Stimulated activated CD8-positive, alpha-beta memory T cell treated with anti-CD3 and anti-CD28 coated beads, Interleukin-12 subunit alpha, Interleukin-12 subunit beta, amount 100 ng/mL, for 4 hours (primary cell): Measurements from ENCODE around the gene ARGFX.
"Not testable (repeated sequence)": the region's sequence is repeated elsewhere in the genome, so short reads cannot be mapped to it uniquely, and the experiment has no call there.

Experiments
- DNase-seq: peaks from one replicate; pipeline ENCODE4 v3.0.0-alpha.2; 2020; ENCODE audit warnings: low read depth

ARGFX gene

DNA sequence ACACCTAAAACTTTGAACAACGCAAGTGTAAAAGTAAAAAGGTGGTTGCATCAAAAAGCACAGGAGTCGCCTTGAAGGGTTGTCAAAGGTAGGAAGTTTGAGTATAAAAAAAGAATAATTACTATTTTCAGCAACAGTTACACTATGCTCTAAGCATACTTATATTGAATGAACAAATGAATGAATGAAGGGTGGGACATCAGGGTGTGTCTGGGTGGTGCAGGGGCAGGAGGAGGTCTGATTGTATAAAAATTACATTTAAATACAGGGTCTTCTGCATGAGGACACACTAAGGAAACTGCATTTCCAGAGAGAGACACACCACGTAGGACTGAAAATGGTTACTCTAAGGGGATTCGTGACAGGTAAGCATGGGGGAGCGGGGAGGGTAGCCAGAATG lies at the start of gene ARGFX:
Gene ARGFX (plus strand): TSS at position 301 of the 400 bp plus-strand sequence. CDS start 2,765 bp downstream, outside the sequence.
- DNase-seq, result no peak

DNA sequence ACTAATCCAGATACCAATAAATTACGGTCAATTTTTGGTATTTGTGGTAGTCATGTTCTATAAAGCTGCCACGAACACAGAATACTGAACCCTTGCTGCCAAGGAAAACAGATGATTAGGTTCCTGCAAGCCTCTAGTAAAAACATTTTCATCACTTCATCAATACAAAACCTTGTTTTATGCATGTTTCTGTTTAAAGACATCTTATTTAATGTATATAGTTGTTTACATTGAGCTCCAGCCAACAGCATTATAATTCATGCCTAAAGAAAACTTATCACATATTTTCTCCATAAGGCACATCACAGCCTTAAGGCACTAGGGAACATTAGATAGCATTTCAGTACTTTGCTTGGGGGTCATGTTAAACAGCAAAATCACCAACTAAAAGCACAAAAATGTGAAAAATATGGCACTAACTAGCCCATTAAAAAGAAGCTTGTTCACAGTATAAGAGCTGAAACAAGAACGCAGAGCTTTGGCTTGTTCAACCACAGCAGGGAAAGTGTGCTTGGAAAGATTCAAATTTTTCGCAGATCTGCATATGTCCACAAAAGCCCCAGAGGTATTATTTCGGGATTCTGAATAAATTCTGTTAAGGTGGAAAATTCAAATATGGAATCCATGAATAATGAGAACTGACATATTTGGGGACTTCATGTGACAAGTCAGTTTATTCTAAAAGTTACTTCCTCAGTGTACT lies 49.6 kb upstream of the ARGFX start:
- no peak for DNase-seq

DNA sequence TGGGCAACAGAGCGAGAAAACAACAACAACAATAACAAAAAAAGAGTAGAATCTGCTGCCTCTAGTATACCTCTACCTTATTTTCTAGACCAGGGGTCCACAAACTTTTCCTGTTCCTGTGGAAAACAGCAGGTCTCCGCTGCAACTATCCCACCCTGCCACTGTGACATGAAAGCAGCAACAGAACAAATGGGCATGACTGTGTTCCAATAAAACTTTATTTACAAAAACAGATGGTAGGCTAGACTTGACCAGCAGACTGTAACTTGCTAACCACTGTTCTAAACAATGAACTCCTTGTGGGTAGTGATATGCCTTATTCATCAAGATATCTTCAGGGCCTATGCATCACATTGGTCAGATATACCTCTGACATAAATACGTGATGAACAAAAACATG lies 47.2 kb upstream of the ARGFX start:
- no peak for DNase-seq

DNA sequence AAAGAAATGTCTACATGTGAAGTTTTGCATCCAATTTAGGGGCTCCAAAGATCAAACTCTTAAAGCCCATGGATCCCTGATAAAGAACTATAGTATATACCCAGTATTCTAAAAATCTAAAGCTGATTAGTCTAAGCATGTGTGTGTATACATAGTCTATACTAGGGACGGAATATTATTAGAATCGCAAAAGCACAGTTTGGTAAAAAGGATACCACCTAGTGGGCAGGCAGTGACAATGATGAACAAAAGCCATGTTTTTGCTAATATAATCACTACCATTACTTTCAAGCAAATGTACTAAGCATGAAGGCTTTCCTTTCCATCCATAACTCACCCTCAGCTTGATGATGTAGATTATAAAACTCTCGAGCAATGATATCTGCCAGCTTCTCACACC lies 38.4 kb upstream of the ARGFX start:
- no peak for DNase-seq

DNA sequence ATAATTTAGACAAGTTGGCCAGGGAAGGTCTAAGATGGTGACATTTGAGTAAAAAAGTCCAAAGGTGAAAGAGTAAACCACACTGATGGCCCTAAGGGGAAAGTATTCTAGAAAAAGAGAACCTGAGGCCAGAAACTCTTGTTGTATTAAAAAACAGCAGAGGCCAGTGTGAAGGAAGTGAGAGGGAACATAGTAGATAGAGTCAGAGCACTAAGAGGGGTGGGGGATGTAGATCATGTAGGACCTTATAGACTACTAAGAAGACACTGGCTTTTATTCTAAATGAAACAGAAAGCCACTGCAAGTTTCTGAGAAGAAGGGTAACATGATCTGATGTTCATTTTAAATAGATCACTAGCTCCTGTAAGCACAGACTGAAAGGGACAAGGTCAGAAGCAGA lies 36.5 kb upstream of the ARGFX start:
- DNase-seq, result no peak

DNA sequence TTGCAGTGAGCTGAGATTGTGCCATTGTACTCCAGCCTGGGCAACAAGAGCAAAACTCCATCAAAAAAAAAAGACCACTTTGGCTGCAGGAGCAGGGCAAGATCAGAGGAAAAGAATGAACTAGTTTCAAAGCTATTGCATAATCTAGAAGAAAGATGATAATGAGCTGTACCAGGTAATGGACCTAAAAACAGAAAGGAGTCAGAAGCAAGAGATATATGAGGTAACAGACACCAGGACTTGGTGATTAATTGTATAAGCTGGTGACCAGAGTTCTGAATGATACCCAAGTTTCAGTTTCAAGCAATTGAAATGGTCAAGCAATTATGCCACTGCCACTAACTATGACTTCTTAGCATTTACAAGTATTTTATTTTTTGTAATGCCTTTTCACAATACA lies 24.8 kb upstream of the ARGFX start:
- no peak for DNase-seq

DNA sequence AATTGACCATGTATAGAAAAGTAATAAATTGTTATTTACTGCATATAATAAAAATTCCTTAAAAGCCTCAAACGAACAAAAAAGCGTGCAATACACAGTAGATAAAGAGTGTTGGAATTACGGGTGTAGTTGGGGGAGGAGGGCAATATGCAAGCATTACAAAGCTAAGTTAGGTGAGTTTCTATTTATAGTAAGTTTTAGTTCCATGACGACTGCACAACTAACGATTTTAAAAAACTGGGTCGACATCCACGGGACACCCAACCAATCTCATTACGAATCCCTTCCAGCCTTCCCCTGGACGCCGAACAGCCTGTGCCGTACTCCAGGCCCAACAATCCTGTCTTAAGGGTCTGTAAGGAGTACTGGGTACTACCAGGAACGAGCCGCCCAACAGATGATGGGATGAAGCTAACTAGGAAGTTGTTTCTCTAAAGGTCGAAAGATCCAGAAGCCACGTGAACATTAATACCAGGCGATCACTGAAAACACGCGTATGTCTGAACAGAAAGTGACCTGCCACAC lies 22.6 kb upstream of the ARGFX start:
- no peak for DNase-seq

DNA sequence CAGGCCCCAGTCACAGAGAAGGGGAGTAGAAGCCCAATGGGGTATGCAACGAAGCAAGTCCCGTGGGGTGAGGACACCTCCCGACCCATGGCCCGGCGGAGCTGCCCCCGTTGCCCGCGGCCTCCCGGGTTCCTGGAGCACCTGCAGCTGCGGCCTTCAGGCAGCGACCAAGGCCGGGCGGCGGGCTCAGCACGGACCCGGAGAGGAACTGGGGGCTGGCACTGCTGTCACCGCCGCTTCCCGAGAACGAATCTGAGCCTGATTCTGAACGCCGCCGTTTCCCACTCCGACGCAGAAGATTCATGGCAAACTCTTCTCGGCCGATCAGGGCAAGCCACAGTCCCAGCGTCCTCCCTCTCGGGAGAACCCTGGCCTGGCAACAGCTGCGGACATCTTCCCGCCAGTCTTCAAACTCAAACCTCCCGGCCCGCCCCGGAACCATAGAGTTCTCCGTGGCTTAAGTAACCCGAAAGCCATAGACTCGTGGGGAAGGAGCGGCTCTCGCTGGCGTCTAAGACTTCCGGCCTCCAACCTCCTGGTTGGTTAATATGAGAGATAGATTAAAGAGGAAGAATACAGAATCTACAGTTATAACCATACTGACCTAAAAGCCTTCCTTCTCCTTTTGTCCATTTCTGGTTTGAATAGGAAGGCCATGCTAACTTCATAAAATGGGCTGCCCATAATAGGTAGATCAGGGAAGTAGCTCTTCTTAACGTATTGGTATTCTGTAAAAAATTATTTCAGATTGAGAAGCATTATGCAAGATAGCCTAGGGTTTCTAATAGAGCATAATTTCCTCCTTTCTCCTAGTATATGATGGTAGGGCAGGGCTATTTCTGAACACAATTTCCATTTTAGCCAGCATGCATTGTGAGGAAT lies 21.9 kb upstream of the ARGFX start, which contains the start of gene POLQ:
Gene POLQ (minus strand): TSS at position 415 of the 882 bp plus-strand sequence. CDS start 111 bp downstream, at position 304.
- DNase-seq, result peak; percentile 68

DNA sequence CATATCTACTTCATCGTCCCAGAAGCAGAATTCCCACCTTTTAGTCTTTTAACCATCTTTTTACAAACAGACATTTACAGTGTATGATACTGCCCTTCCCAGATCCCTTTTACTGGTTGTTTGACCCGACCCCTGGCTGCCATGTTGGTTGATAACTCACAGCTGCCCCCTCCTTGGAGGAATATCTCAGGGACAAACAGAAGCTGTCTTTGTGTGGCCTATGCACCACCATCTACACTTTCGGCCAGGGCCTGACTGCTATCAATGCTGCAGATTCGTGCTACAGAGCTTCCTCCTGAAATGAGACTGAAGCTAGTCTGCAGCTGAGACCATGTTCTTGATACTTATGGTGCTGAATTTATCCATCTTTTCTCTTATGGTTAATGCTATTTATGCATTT lies 15.4 kb upstream of the ARGFX start:
- DNase-seq, result no peak

DNA sequence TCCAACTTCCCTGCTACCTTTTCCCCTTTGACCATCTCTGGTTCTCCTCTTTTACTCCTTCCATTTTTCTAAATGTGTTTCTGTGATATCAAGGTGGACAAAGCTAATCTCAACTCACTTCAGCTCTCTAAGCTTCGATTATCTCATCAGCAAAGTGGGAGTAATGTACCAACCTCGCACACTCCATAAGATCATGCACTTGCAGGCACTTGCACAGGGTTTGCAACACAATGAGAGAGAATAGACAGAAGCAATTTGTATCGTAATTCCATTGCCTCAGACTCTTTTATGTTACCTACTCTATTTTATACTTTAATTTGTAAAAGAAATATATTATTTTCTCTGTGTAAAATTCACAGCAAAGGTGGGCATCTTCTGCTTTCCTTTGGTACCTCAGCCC lies 15.0 kb upstream of the ARGFX start:
- no peak for DNase-seq

DNA sequence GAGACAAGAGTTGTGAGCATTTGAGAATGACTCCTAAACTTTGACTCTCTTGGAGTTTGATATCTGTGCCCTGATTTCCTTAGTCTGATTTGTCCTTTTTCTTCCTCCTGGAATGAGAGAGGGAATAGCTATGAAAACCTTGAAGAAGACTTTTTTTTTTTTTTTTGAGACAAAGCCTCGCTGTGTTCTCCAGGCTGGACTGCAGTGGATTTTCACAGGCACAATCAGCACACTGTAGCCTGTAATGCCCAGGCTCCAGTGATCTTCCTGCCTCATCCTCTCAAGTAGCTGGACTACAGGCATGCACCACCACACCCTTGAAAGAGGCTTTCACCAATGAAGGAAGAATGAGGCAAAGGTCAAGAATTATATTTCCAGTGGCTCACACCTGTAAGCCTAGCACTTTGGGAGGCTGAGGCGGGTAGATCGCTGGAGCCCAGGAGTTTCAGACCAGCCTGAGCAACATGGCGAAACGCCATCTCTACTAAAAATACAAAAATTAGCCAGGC lies 10.3 kb upstream of the ARGFX start:
- no peak for DNase-seq

DNA sequence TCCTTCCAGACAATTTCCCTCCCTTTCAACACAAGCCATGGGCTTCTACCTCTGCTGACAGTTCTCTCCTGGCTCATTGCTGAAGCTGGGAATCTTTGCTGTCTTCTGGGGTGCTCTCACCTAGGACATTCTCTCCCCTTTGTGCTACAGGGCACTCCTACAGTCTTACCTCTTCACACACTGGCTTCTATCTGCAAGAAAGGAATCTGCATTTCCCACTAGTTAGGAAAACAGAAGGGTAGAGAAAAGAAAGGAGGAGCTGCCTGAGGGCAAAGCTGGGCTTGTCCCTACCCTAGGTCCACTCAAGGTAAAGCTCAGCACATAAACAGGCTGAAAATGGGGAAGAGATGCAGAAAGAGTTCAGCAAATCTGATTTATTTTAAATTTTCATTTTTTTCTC lies 5.6 kb upstream of the ARGFX start:
- no peak for DNase-seq

DNA sequence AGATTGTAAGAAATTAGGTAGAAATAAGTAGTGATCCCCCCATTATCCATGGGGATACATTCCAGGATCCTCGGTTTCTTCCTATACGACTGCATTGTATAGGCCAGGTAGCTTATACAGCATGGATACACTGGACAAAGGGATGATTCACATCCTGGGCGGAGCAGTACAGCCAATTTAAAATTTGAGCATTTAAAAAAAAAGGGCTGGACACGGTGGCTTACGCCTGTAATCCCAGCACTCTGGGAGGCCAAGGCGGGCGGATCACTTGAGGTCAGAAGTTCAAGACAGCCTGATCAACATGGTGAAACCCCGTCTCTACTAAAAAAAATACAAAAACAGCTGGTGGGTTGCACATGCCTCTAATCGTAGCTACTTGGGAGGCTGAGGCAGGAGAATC lies 976 bp upstream of the ARGFX start:
- no peak for DNase-seq

DNA sequence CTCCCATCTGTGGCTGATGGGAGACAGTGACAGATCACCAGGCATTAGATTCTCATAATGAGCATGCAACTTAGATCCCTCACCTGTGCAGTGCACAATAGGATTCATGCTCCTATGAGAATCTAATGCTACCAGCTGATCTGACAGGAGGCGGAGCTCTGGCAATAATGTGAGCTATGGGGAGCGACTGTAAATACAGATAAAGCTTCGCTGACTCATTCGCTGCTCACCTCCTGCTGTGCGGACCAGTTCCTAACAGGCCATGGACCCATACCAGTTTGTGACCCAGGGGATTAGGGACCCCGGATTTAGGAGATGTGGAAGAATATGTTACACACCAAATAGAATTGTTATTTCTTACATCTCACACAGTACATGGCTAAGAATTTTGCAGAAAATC lies 6.7 kb downstream of the ARGFX start:
- no peak for DNase-seq

DNA sequence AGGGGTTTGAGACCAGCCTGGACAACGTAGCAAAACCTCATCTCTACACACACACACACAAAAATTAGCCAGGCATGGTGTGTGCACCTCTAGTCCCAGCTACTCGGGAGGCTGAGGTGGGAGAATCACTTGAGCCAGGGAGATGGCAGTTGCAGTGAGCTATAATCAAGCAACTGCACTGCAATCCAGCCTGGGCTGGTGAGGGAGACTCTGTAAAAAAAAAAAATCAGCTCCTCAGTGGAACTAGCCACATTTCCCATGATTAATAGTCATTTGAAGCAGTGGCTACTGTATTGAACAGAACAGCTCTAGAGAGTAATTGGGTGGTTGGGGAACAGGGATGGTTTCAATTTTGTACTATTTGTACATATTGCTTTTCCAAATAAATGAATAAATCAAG lies 13.9 kb downstream of the ARGFX start:
- DNase-seq, result no peak

DNA sequence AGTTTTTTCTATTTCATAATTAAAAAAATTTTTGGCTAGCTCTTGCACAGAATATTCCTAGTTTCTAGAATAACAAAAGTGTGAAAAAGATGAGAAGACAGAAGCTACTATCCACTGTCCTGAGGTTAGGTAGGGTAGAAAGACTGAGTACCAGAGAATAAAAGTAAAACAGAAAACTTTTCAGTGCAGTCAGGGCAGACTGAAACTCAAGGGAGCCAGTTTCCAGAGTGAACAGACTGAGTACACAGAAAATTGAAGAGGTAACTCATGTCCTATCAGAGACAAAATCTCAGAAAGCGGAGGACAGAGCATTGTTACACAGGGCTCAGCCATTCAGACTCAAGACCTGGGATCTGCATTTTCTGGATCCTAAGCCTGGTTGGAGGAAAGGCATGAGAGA lies 16.7 kb downstream of the ARGFX start:
- no peak for DNase-seq

DNA sequence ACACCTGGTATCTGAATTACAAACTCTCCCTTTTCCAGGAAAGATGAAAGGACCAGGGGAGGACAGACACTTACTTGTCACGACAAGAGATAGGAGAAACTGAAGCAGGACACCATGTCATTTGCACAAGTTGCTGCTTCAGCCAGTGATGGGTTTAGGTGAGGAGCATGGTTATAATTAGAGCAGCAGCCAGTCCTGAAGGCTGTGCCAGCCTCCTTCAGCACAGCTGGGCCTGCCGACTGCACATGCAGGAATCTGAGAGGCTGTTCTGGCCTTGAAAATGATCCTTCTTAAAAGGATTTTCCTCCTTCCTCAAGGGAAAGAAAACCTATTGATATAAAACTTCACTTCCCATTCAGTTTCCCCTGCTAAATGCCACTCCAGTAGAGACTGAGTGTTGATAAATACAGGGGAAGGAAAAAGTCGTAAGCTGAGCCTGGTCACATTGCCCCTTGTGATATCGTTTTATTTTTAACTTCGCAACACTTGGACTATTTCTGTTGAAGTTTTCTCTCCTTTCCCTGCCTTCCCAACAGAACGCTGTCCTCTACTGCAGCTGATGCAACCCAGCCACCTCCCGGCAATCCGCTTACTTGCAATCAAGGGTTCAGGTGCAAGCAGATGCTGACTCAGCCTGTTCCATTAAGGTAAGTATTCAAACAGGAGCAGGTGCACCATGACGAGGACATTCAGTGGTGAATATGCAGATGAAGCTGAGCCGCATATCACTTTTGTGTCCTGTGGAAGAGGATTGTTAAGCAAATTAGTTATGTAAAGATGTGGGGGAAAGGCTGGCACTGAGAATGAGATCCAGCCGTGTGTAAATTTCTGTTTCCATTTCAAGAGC lies 25.3 kb downstream of the ARGFX start, which contains the start of gene FBXO40:
Gene FBXO40 (plus strand): TSS at position 524 of the 847 bp plus-strand sequence. CDS start 27,197 bp downstream, outside the sequence.
- DNase-seq, result no peak

DNA sequence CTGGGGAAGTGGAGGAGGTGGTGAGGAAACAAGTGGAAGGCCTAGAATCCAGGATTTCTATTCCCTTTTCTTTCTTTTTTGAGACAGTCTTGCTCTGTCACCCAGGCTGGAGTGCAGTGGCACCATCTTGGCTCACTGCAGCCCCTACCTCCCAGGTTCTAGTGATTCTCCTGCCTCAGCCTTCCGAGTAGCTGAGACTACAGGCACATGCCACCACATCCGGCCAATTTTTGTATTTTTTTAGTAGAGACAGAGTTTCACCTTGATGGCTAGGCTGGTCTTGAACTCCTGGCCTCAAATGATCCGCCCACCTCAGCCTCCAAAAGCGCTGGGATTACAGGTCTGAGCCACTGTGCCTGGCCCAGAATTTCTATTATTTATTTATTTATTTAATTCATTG lies 26.1 kb downstream of the ARGFX start:
- DNase-seq, result not testable (repeated sequence)

DNA sequence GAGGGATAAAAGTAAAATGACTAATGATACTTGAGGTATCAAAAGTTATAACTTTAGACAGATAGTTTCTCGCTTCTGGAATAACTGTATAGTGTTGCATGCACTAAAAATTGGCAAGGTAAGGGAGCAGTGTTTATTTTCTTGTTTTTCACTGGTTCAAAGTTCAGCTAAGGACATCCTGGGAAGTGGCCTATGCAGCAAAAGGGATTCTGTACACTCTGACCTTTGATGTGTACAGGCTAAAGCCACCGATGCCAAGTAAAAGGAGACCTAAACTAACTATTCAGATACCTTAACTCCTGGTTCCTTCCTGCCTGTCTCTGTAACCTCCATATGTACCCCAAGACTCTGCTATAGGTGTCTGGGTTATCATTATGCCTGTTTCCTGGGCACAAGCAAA lies 27.1 kb downstream of the ARGFX start:
- no peak for DNase-seq

DNA sequence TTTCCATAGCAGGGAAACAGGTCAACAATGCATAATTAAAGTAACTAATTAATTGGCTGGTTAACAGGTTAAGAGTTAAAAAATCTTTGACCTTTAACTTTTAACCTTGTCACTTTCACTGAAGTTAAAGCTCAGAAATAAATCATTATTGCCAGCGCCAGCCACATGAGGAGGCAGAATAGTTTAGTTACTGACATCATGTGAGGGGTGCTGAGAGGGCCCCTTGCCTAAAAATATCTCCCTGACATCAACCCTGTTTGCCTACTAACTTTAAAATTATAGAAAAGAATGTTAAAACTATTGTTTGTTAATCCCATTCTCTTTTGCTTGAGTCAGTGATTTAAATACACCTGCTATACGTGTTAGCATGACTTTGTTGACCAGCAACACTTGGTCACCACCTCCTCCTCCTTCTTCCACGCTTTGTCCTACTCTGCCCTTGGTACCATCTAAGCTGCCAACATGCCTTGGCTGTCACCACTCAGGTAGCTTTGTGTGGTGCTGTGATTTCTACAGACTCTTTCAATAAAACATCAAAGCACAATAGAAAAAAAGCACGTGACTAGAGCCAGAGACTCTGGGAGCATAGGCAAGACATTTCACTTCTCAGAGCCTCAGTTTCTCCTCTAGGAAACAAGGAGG lies 28.1 kb downstream of the ARGFX start:
- DNase-seq, result no peak

DNA sequence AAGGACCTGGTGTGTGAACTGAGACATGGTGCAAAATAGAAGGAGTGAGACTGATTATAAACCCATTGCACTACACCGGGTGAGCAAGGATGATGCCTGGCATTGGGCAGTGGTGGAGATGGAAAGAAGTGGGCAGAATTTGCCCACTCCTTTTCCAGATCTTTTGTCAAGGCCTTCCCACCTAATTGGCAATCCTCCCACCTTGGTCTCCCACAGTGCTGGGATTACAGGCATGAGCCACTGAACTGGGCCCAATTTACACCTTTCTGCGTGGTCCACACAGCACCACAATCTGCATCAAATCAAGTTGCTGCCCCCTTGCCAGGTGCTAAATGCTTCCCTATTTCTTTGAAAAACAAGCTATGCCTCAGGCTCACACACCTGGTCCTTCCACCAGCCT lies 30.8 kb downstream of the ARGFX start:
- no peak for DNase-seq
